GM23338 (cell line): ENCODE data around the gene NEU4. TPM values are rescaled to one million over a fixed set of nuclear protein-coding genes. Genes with fewer than 3 reads are reported as not detected.

Experiments
- CREB1 ChIP-seq: fragments of 250-450 bp; sonication (Bioruptor Pico); IDR thresholded peaks from 2 replicates; pipeline ENCODE4 v1.5.0; 2020; ENCODE audit warnings: low read depth, mild to moderate bottlenecking, moderate library complexity
- EZH2phosphoT487 ChIP-seq: fragments of 200-600 bp; sonication (generic); IDR thresholded peaks from one replicate; pipeline ENCODE4 v1.8.1; 2018; ENCODE audit warnings: antibody characterized with exemption; ENCODE audit not compliant: unreplicated experiment
- JUNB ChIP-seq: IDR thresholded peaks from one replicate; pipeline ENCODE4 v1.6.1; 2016; ENCODE audit warnings: antibody characterized with exemption; ENCODE audit not compliant: unreplicated experiment
- NANOG ChIP-seq: IDR thresholded peaks from 2 replicates; pipeline ENCODE4 v1.6.1; 2016; ENCODE audit warnings: antibody characterized with exemption, borderline replicate concordance
- polyA plus RNA-seq: library from polyadenylated mRNA; unstranded; fragments of >200 nt; fragmentation: Nextera tagmentation; extraction: Ambion mirVana; gene quantifications from 2 replicates; pipeline ENCODE4 v1.2.1, GENCODE V29; 2016
- total RNA-seq: library from RNA; depleted of rRNA; stranded (reverse); fragments of >200 nt; shearing (Covaris generic); gene quantifications from 2 replicates; pipeline ENCODE4 v1.2.3, GENCODE V29; 2014
- TF ChIP-seq, protein P1 (sequence below): fragments of 250-450 bp; sonication (Bioruptor Pico); IDR thresholded peaks from 2 replicates; pipeline ENCODE4 v1.5.0; 2020; ENCODE audit warnings: mild to moderate bottlenecking, moderate library complexity
- TF ChIP-seq, protein P2 (sequence below), 2 experiments: fragments of 200-600 bp in 1 of 2; sonication (generic) in 1 of 2; conservative IDR thresholded peaks; 2 replicates each; pipeline versions ENCODE4 v1.5.1 to v1.6.1; 2016 to 2017; ENCODE audit warnings: antibody characterized with exemption in 2 of 2, low read depth in 2 of 2, mild to moderate bottlenecking in 2 of 2, moderate library complexity in 1 of 2
- TF ChIP-seq, protein P3 (sequence below): IDR thresholded peaks from one replicate; pipeline ENCODE4 v1.6.1; 2018; ENCODE audit warnings: antibody characterized with exemption; ENCODE audit not compliant: unreplicated experiment

The NEU4 gene
- total and polyA plus RNA-seq, 2 experiments from 2014 or later = 0.29 to 1.2 TPM

DNA sequence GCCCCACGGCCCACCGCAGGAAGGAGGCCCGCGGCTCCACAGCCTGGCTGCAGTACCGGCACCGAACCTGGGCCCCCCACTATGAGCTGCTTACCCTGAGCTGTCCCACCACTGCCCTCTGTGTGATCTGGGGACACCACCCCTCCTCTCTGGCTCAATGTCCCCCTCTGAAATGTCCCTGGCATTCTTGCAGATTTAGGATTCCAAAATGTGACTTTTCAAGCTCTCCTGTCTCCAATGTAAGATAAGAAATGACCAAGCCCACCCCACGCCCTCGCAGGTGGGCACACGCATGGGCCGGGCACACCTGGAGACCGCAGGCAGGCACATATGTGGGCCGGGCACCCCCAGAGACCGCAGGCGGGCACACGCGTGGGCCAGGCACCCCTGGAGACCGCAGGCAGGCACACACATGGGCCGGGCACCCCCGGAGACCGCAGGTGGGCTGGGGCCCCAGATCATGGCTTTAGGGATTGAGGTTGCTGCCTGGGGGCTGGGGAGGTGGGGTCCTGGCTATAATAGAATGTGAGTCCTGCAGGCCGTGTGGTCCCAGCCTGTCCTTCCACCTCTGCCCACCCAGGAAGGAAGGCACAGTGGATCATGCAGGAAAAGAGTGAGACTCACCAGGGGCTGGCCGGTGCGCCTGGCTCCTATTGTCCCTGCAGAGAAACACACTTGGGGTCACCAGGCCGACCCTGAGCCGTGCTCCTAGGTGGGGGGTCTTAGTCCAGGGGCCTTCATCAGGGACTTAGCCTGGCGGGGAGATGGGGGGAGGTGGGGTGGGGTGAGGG is 42.5 kb downstream of the NEU4 start (continued):
- TF ChIP-seq, protein P1, sequence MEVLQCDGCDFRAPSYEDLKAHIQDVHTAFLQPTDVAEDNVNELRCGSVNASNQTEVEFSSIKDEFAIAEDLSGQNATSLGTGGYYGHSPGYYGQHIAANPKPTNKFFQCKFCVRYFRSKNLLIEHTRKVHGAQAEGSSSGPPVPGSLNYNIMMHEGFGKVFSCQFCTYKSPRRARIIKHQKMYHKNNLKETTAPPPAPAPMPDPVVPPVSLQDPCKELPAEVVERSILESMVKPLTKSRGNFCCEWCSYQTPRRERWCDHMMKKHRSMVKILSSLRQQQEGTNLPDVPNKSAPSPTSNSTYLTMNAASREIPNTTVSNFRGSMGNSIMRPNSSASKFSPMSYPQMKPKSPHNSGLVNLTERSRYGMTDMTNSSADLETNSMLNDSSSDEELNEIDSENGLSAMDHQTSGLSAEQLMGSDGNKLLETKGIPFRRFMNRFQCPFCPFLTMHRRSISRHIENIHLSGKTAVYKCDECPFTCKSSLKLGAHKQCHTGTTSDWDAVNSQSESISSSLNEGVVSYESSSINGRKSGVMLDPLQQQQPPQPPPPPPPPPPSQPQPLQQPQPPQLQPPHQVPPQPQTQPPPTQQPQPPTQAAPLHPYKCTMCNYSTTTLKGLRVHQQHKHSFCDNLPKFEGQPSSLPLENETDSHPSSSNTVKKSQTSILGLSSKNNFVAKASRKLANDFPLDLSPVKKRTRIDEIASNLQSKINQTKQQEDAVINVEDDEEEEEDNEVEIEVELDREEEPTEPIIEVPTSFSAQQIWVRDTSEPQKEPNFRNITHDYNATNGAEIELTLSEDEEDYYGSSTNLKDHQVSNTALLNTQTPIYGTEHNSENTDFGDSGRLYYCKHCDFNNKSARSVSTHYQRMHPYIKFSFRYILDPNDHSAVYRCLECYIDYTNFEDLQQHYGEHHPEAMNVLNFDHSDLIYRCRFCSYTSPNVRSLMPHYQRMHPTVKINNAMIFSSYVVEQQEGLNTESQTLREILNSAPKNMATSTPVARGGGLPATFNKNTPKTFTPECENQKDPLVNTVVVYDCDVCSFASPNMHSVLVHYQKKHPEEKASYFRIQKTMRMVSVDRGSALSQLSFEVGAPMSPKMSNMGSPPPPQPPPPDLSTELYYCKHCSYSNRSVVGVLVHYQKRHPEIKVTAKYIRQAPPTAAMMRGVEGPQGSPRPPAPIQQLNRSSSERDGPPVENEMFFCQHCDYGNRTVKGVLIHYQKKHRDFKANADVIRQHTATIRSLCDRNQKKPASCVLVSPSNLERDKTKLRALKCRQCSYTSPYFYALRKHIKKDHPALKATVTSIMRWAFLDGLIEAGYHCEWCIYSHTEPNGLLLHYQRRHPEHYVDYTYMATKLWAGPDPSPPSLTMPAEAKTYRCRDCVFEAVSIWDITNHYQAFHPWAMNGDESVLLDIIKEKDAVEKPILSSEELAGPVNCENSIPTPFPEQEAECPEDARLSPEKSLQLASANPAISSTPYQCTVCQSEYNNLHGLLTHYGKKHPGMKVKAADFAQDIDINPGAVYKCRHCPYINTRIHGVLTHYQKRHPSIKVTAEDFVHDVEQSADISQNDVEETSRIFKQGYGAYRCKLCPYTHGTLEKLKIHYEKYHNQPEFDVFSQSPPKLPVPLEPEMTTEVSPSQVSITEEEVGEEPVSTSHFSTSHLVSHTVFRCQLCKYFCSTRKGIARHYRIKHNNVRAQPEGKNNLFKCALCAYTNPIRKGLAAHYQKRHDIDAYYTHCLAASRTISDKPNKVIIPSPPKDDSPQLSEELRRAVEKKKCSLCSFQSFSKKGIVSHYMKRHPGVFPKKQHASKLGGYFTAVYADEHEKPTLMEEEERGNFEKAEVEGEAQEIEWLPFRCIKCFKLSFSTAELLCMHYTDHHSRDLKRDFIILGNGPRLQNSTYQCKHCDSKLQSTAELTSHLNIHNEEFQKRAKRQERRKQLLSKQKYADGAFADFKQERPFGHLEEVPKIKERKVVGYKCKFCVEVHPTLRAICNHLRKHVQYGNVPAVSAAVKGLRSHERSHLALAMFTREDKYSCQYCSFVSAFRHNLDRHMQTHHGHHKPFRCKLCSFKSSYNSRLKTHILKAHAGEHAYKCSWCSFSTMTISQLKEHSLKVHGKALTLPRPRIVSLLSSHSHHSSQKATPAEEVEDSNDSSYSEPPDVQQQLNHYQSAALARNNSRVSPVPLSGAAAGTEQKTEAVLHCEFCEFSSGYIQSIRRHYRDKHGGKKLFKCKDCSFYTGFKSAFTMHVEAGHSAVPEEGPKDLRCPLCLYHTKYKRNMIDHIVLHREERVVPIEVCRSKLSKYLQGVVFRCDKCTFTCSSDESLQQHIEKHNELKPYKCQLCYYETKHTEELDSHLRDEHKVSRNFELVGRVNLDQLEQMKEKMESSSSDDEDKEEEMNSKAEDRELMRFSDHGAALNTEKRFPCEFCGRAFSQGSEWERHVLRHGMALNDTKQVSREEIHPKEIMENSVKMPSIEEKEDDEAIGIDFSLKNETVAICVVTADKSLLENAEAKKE = no peak
- TF ChIP-seq, protein P2, sequence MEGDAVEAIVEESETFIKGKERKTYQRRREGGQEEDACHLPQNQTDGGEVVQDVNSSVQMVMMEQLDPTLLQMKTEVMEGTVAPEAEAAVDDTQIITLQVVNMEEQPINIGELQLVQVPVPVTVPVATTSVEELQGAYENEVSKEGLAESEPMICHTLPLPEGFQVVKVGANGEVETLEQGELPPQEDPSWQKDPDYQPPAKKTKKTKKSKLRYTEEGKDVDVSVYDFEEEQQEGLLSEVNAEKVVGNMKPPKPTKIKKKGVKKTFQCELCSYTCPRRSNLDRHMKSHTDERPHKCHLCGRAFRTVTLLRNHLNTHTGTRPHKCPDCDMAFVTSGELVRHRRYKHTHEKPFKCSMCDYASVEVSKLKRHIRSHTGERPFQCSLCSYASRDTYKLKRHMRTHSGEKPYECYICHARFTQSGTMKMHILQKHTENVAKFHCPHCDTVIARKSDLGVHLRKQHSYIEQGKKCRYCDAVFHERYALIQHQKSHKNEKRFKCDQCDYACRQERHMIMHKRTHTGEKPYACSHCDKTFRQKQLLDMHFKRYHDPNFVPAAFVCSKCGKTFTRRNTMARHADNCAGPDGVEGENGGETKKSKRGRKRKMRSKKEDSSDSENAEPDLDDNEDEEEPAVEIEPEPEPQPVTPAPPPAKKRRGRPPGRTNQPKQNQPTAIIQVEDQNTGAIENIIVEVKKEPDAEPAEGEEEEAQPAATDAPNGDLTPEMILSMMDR (conservative IDR thresholded peaks at IDR 0.05; ENCODE audit: low read depth in 2 of 2) = no peak
- TF ChIP-seq NANOG = no peak
- TF ChIP-seq, protein P3, sequence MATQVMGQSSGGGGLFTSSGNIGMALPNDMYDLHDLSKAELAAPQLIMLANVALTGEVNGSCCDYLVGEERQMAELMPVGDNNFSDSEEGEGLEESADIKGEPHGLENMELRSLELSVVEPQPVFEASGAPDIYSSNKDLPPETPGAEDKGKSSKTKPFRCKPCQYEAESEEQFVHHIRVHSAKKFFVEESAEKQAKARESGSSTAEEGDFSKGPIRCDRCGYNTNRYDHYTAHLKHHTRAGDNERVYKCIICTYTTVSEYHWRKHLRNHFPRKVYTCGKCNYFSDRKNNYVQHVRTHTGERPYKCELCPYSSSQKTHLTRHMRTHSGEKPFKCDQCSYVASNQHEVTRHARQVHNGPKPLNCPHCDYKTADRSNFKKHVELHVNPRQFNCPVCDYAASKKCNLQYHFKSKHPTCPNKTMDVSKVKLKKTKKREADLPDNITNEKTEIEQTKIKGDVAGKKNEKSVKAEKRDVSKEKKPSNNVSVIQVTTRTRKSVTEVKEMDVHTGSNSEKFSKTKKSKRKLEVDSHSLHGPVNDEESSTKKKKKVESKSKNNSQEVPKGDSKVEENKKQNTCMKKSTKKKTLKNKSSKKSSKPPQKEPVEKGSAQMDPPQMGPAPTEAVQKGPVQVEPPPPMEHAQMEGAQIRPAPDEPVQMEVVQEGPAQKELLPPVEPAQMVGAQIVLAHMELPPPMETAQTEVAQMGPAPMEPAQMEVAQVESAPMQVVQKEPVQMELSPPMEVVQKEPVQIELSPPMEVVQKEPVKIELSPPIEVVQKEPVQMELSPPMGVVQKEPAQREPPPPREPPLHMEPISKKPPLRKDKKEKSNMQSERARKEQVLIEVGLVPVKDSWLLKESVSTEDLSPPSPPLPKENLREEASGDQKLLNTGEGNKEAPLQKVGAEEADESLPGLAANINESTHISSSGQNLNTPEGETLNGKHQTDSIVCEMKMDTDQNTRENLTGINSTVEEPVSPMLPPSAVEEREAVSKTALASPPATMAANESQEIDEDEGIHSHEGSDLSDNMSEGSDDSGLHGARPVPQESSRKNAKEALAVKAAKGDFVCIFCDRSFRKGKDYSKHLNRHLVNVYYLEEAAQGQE = no peak
- no peak for TF ChIP-seq CREB1 (CRISPR knock-in tag)
- no peak for TF ChIP-seq JUNB
- no peak for TF ChIP-seq EZH2phosphoT487
